Measurements from ENCODE around the gene SHCBP1. TPM values are rescaled to one million over a fixed set of nuclear protein-coding genes. Genes with fewer than 3 reads are reported as not detected.

Gene SHCBP1
- total RNA-seq, 1 experiment from 2014 or later: 22.2 TPM

- H3K27ac ChIP-seq (ENCODE audit: low read length): no peak overlapping the region
- H3K4me1 ChIP-seq (ENCODE audit: control insufficient read depth, insufficient read depth, low read length): no peaks in the 10 kb centered on the region
- TF ChIP-seq CTCF (IDR thresholded peaks at IDR 0.05): 0 out of 2 replicates have a peak, but pooled peaks have one; percentile 10
- TF ChIP-seq POLR2AphosphoS5 (IDR thresholded peaks at IDR 0.05; ENCODE audit: low read depth, low read length): no peak
- DNase-seq (ENCODE audit: low read depth, low spot score): no peak
- CTCF ChIA-PET: no interaction called here
- no peaks in the 10 kb centered on the region for H3K9me3 ChIP-seq (ENCODE audit: control insufficient read depth, insufficient read depth, low read depth, low read length)
- intact Hi-C loops (cut with micrococcal nuclease; ENCODE audit: unreplicated experiment): no loop called here
- POLR2A ChIA-PET: no interaction called here
- H3K36me3 ChIP-seq (ENCODE audit: control insufficient read depth, insufficient read depth, low read length): no peaks in the 10 kb centered on the region
- ATAC-seq: no peak; the same call in 1 of the 2 replicates
- no peaks in the 10 kb centered on the region for H3K27me3 ChIP-seq (ENCODE audit: control insufficient read depth, insufficient read depth, low read length)
- in situ Hi-C loops (cut with HindIII; ENCODE audit: low pct_unique_long_range_greater_than_20kb, low sequenced_read_pairs): no loop called here
- no TSS peak for BruUV-seq (replicated peaks)
- no peak overlapping the region for H3K4me3 ChIP-seq (ENCODE audit: low read depth in 2 of 2, low read length in 2 of 2)
Observed at GRCh38 chr16:46648656-46649055, 27.5 kb upstream of the SHCBP1 start.

- Histone ChIP-seq H3K36me3 (ENCODE audit: control insufficient read depth, insufficient read depth, low read length) (no peaks in the 10 kb centered on the region), H3K27me3 (ENCODE audit: control insufficient read depth, insufficient read depth, low read length) (no peaks in the 10 kb centered on the region), H3K27ac (ENCODE audit: low read length) (no peak overlapping the region), H3K4me1 (ENCODE audit: control insufficient read depth, insufficient read depth, low read length) (no peaks in the 10 kb centered on the region), H3K9me3 (ENCODE audit: control insufficient read depth, insufficient read depth, low read depth, low read length) (no peaks in the 10 kb centered on the region), H3K4me3 (ENCODE audit: low read depth in 2 of 2, low read length in 2 of 2) (no peak overlapping the region)
- intact Hi-C loops (cut with micrococcal nuclease; ENCODE audit: unreplicated experiment): no loop called here
- ATAC-seq: no peak
- DNase-seq (ENCODE audit: low read depth, low spot score): no peak
- in situ Hi-C loops (cut with HindIII; ENCODE audit: low pct_unique_long_range_greater_than_20kb, low sequenced_read_pairs): no loop called here
- TF ChIP-seq SIN3A (IDR thresholded peaks at IDR 0.05; ENCODE audit: borderline replicate concordance, insufficient read depth, low read depth, low read length) (no peak), CTCF (IDR thresholded peaks at IDR 0.05) (no peak), POLR2AphosphoS5 (IDR thresholded peaks at IDR 0.05; ENCODE audit: low read depth, low read length) (no peak), TCF7L2 (IDR thresholded peaks at IDR 0.05; ENCODE audit: low read depth, low read length) (no peak), REST (IDR thresholded peaks at IDR 0.05; ENCODE audit: insufficient read depth in 1 of 2, low read depth in 2 of 2, low read length in 1 of 2) (no peak)
- no TSS peak for BruUV-seq (replicated peaks)
- ChIA-PET POLR2A (no interaction called here), CTCF (no interaction called here)
Observed at GRCh38 chr16:46638947-46639925, 18.1 kb upstream of the SHCBP1 start.

Measured in Panc1 (cell line).